Endodermal cell (in vitro differentiated cells): ENCODE results near the gene MACC1. TPM values are rescaled to one million over a fixed set of nuclear protein-coding genes. Genes with fewer than 3 reads are reported as not detected.

ENCODE experiments used
- DNase-seq: peaks from one replicate; pipeline ENCODE4 v3.0.0-alpha.2; 2017
- H3K27ac ChIP-seq: 2 replicates; pipeline ENCODE4 v1.5.1; 2013; ENCODE audit warnings: mild to moderate bottlenecking, low read depth, low read length, moderate library complexity
- H3K27me3 ChIP-seq: 2 replicates; pipeline ENCODE4 v1.6.1; 2013; ENCODE audit warnings: mild to moderate bottlenecking, low read length, moderate library complexity; ENCODE audit not compliant: insufficient read depth, control insufficient read depth, poor library complexity, severe bottlenecking
- H3K36me3 ChIP-seq: 2 replicates; pipeline ENCODE4 v1.7.0; 2013; ENCODE audit warnings: mild to moderate bottlenecking, low read length, moderate library complexity; ENCODE audit not compliant: control insufficient read depth, insufficient read depth
- H3K4me1 ChIP-seq: one replicate; pipeline ENCODE4 v1.7.0; 2013; ENCODE audit warnings: low read length; ENCODE audit not compliant: control insufficient read depth, insufficient read depth
- H3K4me3 ChIP-seq: 2 replicates; pipeline ENCODE4 v1.5.1; 2013; ENCODE audit warnings: mild to moderate bottlenecking, low read length, moderate library complexity
- H3K9ac ChIP-seq: 2 replicates; pipeline ENCODE4 v1.6.1; 2013; ENCODE audit warnings: mild to moderate bottlenecking, low read length, moderate library complexity; ENCODE audit not compliant: poor library complexity, severe bottlenecking; ENCODE audit errors: extremely low read depth
- H3K9me3 ChIP-seq: 2 replicates; pipeline ENCODE4 v1.6.1; 2013; ENCODE audit warnings: mild to moderate bottlenecking, low read length, moderate library complexity; ENCODE audit not compliant: control insufficient read depth
- H3K27ac Mint-ChIP-seq: 2 replicates; pipeline ENCODE4 v1.8.0; 2020; ENCODE audit warnings: mixed read lengths
- H3K27me3 Mint-ChIP-seq: 2 replicates; pipeline ENCODE4 v1.8.0; 2021; ENCODE audit warnings: mild to moderate bottlenecking, mixed read lengths; ENCODE audit not compliant: insufficient read depth
- H3K36me3 Mint-ChIP-seq: 2 replicates; pipeline ENCODE4 v1.8.0; 2020; ENCODE audit warnings: low read depth, mixed read lengths
- H3K4me1 Mint-ChIP-seq: 2 replicates; pipeline ENCODE4 v1.8.0; 2020; ENCODE audit warnings: mixed read lengths
- H3K4me3 Mint-ChIP-seq: 2 replicates; pipeline ENCODE4 v1.8.0; 2020; ENCODE audit warnings: mild to moderate bottlenecking, moderate library complexity, mixed read lengths
- H3K9me3 Mint-ChIP-seq: 2 replicates; pipeline ENCODE4 v1.8.0; 2020; ENCODE audit warnings: mild to moderate bottlenecking, mixed read lengths
- WGBS, 2 experiments: methylation state at CpG; one replicate each; pipeline versions ENCODE4 v1.1.5 to v1.1.7; 2013; ENCODE audit warnings: missing lambda C conversion rate in 2 of 2, mixed read lengths in 1 of 2; ENCODE audit not compliant: insufficient coverage in 1 of 2, insufficient read length in 1 of 2; 5-methylcytosine and 5-hydroxymethylcytosine counted together
- total RNA-seq, 2 donors: library from RNA; stranded (reverse); fragmentation: NEBNext Ultra II Directional in 1 of 2; extraction: Animal tissue kit (Norgen Biotek cat#: 25700) in 1 of 2; gene quantifications; 2 replicates in 1 of 2; 3 replicates in 1 of 2; pipeline ENCODE4 v1.2.1, GENCODE V29; 2021
- TF ChIP-seq, protein P1 (sequence below): fragments of 200-600 bp; sonication (generic); conservative IDR thresholded peaks from 2 replicates; pipeline ENCODE4 v1.5.0; 2021; ENCODE audit warnings: antibody characterized with exemption, mild to moderate bottlenecking

The MACC1 gene
- total RNA-seq, 2 donors from 2014 or later: 1.4 to 2.0 TPM

- H3K9me3 ChIP-seq: no peaks in the 10 kb centered on the region
- TF ChIP-seq, protein P1, sequence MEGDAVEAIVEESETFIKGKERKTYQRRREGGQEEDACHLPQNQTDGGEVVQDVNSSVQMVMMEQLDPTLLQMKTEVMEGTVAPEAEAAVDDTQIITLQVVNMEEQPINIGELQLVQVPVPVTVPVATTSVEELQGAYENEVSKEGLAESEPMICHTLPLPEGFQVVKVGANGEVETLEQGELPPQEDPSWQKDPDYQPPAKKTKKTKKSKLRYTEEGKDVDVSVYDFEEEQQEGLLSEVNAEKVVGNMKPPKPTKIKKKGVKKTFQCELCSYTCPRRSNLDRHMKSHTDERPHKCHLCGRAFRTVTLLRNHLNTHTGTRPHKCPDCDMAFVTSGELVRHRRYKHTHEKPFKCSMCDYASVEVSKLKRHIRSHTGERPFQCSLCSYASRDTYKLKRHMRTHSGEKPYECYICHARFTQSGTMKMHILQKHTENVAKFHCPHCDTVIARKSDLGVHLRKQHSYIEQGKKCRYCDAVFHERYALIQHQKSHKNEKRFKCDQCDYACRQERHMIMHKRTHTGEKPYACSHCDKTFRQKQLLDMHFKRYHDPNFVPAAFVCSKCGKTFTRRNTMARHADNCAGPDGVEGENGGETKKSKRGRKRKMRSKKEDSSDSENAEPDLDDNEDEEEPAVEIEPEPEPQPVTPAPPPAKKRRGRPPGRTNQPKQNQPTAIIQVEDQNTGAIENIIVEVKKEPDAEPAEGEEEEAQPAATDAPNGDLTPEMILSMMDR: no peak
- Mint-ChIP-seq H3K4me1 (peaks cover 1% of the 10 kb centered on the region), H3K9me3 (no peaks in the 10 kb centered on the region), H3K4me3 (no peak overlapping the region), H3K27ac (no peak overlapping the region), H3K36me3 (no peaks in the 10 kb centered on the region), H3K27me3 (peaks cover 2% of the 10 kb centered on the region)
- no peak overlapping the region for H3K27ac ChIP-seq
- no peaks in the 10 kb centered on the region for H3K27me3 ChIP-seq
- WGBS, 2 experiments: 88 to 98% methylated on average over 1 of the region's 1 CpG
- H3K9ac ChIP-seq: no peak overlapping the region
- DNase-seq: no peak
- no peaks in the 10 kb centered on the region for H3K36me3 ChIP-seq
- no peak overlapping the region for H3K4me3 ChIP-seq
- no peaks in the 10 kb centered on the region for H3K4me1 ChIP-seq
These were observed 15.7 kb upstream of the MACC1 start for GRCh38 chr7:20232848-20233247.

DNA sequence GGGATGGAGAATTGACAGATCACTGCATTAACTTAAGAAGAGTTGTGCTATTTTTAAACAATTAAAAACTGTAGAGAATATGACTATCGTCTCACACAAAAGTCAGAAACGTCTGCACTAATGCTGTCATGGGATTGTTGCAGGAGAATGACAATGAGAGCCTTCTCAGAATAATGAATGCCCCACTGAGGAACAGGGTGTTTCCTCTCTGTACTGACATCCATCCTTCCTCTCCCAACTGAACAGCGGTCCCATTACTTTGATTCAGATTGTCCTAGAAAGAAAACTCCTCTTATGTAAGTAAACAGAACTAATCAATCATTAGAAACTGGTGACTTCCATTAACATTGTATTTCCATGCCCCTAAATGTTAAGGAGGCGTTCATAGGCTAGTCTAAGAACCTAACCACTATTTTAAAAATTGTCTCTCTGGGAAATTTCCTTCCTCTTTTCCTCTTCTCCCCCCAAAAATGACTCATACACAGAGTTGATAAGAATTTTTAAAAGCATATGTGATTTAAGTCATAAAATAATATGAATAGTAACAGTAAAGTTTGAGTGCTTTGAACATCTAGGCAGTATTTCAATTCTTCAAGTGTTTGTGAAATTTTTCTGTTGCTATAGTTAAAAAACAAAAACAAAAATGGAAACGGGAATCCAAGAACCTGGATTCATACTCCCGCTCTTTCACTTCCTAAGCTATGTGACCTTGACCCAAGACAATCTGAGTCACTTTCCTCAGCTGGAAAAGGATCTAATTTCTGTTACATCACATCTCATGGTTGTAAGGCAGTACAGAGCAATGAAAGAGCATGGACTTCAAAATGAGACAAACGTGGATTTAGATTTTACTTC is 12.7 kb upstream of the MACC1 start:
- Histone ChIP-seq H3K27me3 (no peaks in the 10 kb centered on the region), H3K9me3 (no peaks in the 10 kb centered on the region), H3K4me3 (no peak overlapping the region), H3K9ac (no peak overlapping the region), H3K36me3 (no peaks in the 10 kb centered on the region), H3K4me1 (no peaks in the 10 kb centered on the region), H3K27ac (no peak overlapping the region)
- WGBS, 2 experiments: 82 to 86% methylated on average over 6 to 7 of the region's 7 CpGs
- TF ChIP-seq, protein P1: no peak
- H3K4me3 Mint-ChIP-seq: no peak overlapping the region
- H3K9me3 Mint-ChIP-seq: no peaks in the 10 kb centered on the region
- H3K36me3 Mint-ChIP-seq: no peaks in the 10 kb centered on the region
- H3K27ac Mint-ChIP-seq: no peak overlapping the region
- DNase-seq: no peak
- peaks cover 8% of the 10 kb centered on the region for H3K4me1 Mint-ChIP-seq
- H3K27me3 Mint-ChIP-seq: peaks cover 1% of the 10 kb centered on the region

GRCh38 chr7:20229081-20229480 is 11.9 kb upstream of the MACC1 start:
- no peak overlapping the region for H3K9ac ChIP-seq
- no peak overlapping the region for H3K27ac ChIP-seq
- no peaks in the 10 kb centered on the region for H3K27me3 Mint-ChIP-seq

More at GRCh38 chr7:20229081-20229480, 11.9 kb upstream of the MACC1 start:
- H3K9me3 ChIP-seq: no peaks in the 10 kb centered on the region
- DNase-seq: no peak
- no peak overlapping the region for H3K4me3 Mint-ChIP-seq
- WGBS, 2 experiments: 93 to 94% methylated on average over 3 of the region's 3 CpGs
- H3K27me3 ChIP-seq: no peaks in the 10 kb centered on the region
- H3K4me1 ChIP-seq: no peaks in the 10 kb centered on the region
- H3K4me3 ChIP-seq: no peak overlapping the region
- TF ChIP-seq, protein P1: no peak
- peaks cover 8% of the 10 kb centered on the region for H3K4me1 Mint-ChIP-seq
- H3K36me3 Mint-ChIP-seq: no peaks in the 10 kb centered on the region
- no peaks in the 10 kb centered on the region for H3K36me3 ChIP-seq
- H3K9me3 Mint-ChIP-seq: no peaks in the 10 kb centered on the region
- no peak overlapping the region for H3K27ac Mint-ChIP-seq
